ENCODE data around the gene APOA5.

DNA sequence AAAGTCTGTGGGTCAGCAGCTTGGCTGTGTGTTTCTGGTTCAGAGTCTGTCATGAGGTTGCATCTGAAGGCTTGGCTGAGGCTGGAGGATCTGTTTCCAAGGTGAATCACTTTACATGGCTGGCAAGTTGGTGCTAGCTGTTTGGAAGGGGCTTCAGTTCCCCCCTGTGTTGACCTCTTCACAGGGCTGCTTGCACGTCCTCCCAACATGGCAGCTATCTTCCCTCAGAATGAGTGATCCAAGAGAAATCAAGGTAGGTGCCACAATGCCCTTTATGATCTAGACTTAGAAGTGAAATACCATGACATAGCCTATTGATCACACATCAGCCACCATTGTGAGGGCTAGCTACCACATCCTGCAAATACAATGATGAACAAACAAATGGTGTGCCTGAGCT, 21.5 kb upstream of the APOA5 start:
- TF ChIP-seq POLR2A (IDR thresholded peaks at IDR 0.05), result no peak
- TF ChIP-seq, protein P1, sequence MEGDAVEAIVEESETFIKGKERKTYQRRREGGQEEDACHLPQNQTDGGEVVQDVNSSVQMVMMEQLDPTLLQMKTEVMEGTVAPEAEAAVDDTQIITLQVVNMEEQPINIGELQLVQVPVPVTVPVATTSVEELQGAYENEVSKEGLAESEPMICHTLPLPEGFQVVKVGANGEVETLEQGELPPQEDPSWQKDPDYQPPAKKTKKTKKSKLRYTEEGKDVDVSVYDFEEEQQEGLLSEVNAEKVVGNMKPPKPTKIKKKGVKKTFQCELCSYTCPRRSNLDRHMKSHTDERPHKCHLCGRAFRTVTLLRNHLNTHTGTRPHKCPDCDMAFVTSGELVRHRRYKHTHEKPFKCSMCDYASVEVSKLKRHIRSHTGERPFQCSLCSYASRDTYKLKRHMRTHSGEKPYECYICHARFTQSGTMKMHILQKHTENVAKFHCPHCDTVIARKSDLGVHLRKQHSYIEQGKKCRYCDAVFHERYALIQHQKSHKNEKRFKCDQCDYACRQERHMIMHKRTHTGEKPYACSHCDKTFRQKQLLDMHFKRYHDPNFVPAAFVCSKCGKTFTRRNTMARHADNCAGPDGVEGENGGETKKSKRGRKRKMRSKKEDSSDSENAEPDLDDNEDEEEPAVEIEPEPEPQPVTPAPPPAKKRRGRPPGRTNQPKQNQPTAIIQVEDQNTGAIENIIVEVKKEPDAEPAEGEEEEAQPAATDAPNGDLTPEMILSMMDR (IDR thresholded peaks at IDR 0.05), result no peak
